ENCODE results near the gene UBE2D3.

GRCh38 chr4:102774254-102774653, 53.1 kb downstream of the UBE2D3 start:
- TF ChIP-seq POLR2AphosphoS5 (IDR thresholded peaks at IDR 0.05): no peak
- TF ChIP-seq, protein P1, sequence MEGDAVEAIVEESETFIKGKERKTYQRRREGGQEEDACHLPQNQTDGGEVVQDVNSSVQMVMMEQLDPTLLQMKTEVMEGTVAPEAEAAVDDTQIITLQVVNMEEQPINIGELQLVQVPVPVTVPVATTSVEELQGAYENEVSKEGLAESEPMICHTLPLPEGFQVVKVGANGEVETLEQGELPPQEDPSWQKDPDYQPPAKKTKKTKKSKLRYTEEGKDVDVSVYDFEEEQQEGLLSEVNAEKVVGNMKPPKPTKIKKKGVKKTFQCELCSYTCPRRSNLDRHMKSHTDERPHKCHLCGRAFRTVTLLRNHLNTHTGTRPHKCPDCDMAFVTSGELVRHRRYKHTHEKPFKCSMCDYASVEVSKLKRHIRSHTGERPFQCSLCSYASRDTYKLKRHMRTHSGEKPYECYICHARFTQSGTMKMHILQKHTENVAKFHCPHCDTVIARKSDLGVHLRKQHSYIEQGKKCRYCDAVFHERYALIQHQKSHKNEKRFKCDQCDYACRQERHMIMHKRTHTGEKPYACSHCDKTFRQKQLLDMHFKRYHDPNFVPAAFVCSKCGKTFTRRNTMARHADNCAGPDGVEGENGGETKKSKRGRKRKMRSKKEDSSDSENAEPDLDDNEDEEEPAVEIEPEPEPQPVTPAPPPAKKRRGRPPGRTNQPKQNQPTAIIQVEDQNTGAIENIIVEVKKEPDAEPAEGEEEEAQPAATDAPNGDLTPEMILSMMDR (IDR thresholded peaks at IDR 0.05): no peak

Data from breast epithelium (tissue), 3 donors.